ENCODE data around the gene PAQR5.
"Not testable (repeated sequence)": the region's sequence is repeated elsewhere in the genome, so short reads cannot be mapped to it uniquely, and the experiment has no call there.

The PAQR5 gene

DNA sequence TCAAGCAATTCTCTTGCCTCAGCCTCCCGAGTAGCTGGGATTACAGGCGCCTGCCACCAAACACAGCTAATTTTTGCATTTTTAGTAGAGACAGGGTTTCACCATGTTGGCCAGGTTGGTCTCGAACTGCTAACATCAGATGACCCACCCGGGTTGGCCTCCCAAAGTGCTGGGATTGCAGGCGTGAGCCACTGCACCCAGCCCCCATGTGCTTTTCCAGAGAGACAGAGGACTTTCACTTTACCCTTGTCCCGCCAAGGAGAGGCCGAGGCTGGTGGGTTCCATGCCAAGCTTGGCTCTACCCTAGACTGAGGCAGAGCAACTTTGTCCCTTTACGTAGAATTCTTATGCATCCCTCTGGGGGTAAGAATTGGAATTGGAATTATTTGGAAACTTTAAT, 2.4 kb downstream of the PAQR5 start:
- not testable (repeated sequence) for H3K4me3 Mint-ChIP-seq
- peaks cover 17% of the 10 kb centered on the region for H3K4me1 Mint-ChIP-seq (ENCODE audit: low read depth)

GRCh38 chr15:69302087-69302486, 3.4 kb downstream of the PAQR5 start:
- H3K4me3 Mint-ChIP-seq; H3K9me3 Mint-ChIP-seq; H3K27ac Mint-ChIP-seq; H3K36me3 Mint-ChIP-seq (ENCODE audit: low read depth); intact Hi-C loops (cut with micrococcal nuclease): not testable (repeated sequence)
- Mint-ChIP-seq H3K4me1 (ENCODE audit: low read depth) (peaks cover 23% of the 10 kb centered on the region), H3K27me3 (peaks cover 56% of the 10 kb centered on the region)

More for the DNA sequence above, 2.4 kb downstream of the PAQR5 start:
- H3K27ac Mint-ChIP-seq; H3K9me3 Mint-ChIP-seq; intact Hi-C loops (cut with micrococcal nuclease); H3K36me3 Mint-ChIP-seq (ENCODE audit: low read depth): not testable (repeated sequence)
- H3K27me3 Mint-ChIP-seq = peaks cover 66% of the 10 kb centered on the region

DNA sequence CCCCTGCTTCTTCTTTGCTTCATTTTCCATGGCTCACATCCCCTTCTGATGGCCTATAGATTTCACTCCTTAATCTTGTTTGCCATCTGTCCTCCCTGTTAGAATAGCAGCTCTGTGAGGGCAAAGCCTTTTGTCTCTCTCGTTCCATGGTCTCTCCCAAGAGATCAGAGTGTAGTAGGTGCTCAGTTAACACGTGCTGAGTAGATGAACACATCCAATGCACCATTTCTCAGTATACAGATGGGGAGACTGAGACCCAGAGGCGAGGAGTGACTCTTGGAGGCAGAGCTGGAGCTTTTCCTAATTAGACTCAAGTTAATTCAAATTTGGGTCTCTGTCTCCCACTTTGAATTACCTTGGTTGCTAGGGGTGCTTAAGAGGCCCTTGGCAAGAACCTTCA, 4.2 kb downstream of the PAQR5 start:
- Mint-ChIP-seq H3K27ac (no peak overlapping the region), H3K4me3 (no peak overlapping the region), H3K27me3 (peaks cover 47% of the 10 kb centered on the region), H3K4me1 (ENCODE audit: low read depth) (peaks cover 31% of the 10 kb centered on the region), H3K9me3 (no peaks in the 10 kb centered on the region), H3K36me3 (ENCODE audit: low read depth) (no peaks in the 10 kb centered on the region)
- intact Hi-C loops (cut with micrococcal nuclease) = no loop called here

DNA sequence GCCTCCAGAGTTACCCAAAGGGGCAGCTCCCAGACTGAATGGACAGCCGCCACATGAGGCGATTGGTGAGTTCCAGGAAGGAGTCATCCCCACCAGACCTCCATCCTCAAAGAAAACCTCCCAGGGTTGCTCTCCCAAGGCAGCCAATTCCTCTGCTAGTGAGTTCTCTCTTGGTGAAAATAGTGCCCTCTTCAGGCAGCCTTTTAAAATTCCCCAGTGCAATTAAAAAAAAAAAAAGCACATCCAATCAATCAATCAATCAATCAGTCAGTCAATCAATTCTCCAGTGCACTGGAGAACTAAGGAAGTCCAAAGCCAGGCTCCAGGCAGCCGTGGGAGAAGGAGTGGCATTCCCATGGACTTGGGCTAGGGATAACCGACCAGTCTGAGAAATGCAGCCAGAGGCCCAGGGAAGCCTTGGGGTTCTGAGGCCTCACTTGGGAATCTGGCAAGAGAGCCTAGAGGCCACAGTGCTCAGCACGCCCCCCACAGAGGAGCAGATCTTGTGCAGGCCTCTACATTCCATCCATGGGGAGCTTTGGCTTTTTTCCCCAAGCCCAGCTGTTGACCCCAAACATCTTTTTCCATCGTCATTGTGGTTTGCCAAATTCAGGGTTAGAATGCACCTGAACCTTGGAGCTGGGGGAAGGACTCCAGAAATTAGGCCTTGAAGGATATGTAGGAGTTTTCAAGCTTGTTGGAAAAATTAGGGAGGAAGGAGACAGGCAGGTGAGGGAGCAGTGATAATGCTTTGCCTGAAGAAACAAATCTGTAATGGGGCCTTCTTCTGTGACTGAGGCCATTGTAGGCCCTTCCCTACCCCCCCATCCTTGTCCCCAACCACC, 4.8 kb downstream of the PAQR5 start:
- H3K4me1 Mint-ChIP-seq (ENCODE audit: low read depth) = peaks cover 35% of the 10 kb centered on the region
- intact Hi-C loops (cut with micrococcal nuclease) = no loop called here
- no peaks in the 10 kb centered on the region for H3K9me3 Mint-ChIP-seq
- no peak overlapping the region for H3K4me3 Mint-ChIP-seq
- H3K27me3 Mint-ChIP-seq = peaks cover 42% of the 10 kb centered on the region
- H3K27ac Mint-ChIP-seq = no peak overlapping the region
- no peaks in the 10 kb centered on the region for H3K36me3 Mint-ChIP-seq (ENCODE audit: low read depth)

GRCh38 chr15:69304182-69304545, 5.5 kb downstream of the PAQR5 start:
- no peak overlapping the region for H3K4me3 Mint-ChIP-seq
- H3K9me3 Mint-ChIP-seq = no peaks in the 10 kb centered on the region
- H3K36me3 Mint-ChIP-seq (ENCODE audit: low read depth) = no peaks in the 10 kb centered on the region
- intact Hi-C loops (cut with micrococcal nuclease) = no loop called here
- H3K27ac Mint-ChIP-seq = no peak overlapping the region
- H3K27me3 Mint-ChIP-seq = peaks cover 45% of the 10 kb centered on the region
- H3K4me1 Mint-ChIP-seq (ENCODE audit: low read depth) = peaks cover 41% of the 10 kb centered on the region

DNA sequence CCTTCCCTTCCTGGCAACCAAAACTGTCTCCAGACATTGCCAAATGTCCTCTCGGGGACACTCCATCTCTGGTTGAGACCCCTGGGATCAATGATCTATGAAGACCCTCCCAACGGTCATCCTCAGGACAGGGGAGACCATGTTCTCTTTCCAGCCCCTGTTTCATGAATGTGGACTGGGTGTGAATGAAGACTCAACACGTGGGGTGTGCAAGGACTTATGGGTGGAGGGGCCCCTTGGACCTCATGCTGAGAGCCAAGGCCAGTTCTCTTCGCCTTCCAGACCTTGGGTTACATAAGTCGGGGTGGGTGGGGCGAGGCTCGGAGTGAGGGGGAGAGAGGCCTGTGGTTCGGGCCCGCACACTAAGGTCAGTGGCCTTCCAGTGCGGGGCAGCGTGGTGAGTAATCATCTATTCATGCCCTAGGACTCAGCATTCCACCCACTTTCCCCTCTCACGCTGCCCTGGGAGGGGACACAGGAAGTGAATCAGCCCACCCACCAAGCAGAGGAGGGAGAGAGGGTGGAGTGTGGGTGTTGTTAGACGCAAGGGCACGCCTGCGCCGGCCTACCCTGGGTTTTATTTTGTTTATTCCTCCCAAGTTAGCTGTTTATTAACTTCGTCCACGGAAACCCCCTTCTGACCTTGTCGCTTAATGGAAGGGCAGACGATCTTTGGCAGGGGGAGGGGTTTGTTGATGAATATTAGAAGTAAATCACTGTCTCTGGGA, 6.7 kb downstream of the PAQR5 start:
- no peaks in the 10 kb centered on the region for H3K36me3 Mint-ChIP-seq (ENCODE audit: low read depth)
- H3K4me1 Mint-ChIP-seq (ENCODE audit: low read depth) = peaks cover 36% of the 10 kb centered on the region
- peaks cover 34% of the 10 kb centered on the region for H3K27me3 Mint-ChIP-seq
- no peak overlapping the region for H3K27ac Mint-ChIP-seq
- no peak overlapping the region for H3K4me3 Mint-ChIP-seq
- H3K9me3 Mint-ChIP-seq = no peaks in the 10 kb centered on the region
- intact Hi-C loops (cut with micrococcal nuclease) = no loop called here

DNA sequence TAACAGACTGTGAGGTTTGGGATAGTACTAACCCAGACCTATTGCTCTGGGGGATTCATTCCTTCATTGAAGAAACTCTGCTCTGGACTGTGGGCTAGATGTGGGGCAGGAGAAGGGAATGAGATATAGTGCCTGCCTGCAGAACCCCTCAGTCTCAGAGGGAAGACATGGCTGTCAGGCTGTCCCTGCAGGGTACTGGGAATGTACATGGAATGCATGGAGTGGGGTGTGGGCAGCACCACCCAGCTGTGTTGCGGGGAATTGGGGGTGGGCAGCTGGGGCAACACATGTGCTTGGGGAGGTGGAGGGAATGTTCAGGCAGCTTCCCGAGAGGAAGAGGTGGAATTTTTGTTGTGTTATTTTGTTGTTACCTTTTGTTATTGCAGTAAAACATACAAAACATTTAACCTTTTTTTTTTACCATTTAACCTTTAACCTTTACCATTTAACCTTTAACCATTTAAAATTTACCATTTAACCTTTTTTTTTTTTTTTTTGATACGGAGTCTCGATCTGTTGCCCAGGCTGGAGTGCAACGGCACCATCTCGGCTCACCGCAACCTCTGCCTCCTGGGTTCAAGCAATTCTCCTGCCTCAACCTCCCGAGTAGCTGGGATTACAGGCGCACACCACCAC, 7.3 kb downstream of the PAQR5 start:
- peaks cover 36% of the 10 kb centered on the region for H3K4me1 Mint-ChIP-seq (ENCODE audit: low read depth)
- H3K36me3 Mint-ChIP-seq (ENCODE audit: low read depth) = no peaks in the 10 kb centered on the region
- no peaks in the 10 kb centered on the region for H3K9me3 Mint-ChIP-seq
- no peak overlapping the region for H3K4me3 Mint-ChIP-seq
- H3K27ac Mint-ChIP-seq = no peak overlapping the region
- intact Hi-C loops (cut with micrococcal nuclease) = no loop called here
- H3K27me3 Mint-ChIP-seq = peaks cover 29% of the 10 kb centered on the region

- intact Hi-C loops (cut with micrococcal nuclease) = no loop called here
- Mint-ChIP-seq H3K4me1 (ENCODE audit: low read depth) (peaks cover 44% of the 10 kb centered on the region), H3K36me3 (ENCODE audit: low read depth) (no peaks in the 10 kb centered on the region), H3K4me3 (no peak overlapping the region), H3K27ac (peak overlapping the region; percentile 20), H3K27me3 (peaks cover 16% of the 10 kb centered on the region), H3K9me3 (no peaks in the 10 kb centered on the region)
These were observed 9.2 kb downstream of the PAQR5 start for GRCh38 chr15:69307939-69308338.

DNA sequence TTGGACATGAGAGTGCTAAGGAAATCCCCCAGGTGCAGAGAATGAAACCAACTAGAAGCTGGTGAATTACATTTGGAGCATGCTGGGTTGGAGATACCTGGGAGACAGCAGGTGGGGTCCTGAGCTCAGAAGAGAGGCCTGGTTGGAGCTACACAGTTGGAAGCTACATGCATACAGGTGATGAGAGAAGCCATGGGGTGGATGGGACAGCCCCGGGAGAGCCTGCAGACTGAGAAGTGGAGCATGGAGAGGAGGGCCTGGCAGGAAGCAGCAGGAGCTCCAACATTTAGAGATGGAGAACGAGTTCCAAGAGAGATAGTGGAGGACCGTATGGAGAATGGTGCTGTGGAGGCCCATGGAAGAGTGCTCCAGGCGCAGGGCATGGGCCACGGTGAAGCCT, 10.2 kb downstream of the PAQR5 start:
- peaks cover 54% of the 10 kb centered on the region for H3K4me1 Mint-ChIP-seq (ENCODE audit: low read depth)
- intact Hi-C loops (cut with micrococcal nuclease) = no loop called here

DNA sequence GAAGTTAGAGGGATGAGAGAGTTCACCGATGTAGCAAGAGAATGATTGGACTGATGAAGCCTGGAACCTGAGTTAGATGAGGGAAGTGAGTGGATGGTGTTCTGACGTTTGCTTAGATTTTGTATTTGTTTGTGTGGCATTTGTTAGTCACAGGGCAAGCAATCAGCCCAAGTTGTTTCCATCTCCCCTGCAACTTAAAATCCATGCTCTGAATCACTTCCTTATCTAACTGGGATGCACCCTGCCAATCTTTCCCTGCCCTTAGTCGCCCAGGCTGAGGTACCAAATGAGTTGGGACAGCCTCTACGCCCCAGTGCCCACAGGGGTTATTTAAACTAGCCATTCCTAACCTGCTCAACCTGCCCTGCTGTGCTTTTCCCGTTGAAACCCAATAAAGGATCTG, 12.6 kb downstream of the PAQR5 start:
- H3K27me3 Mint-ChIP-seq = peaks cover 27% of the 10 kb centered on the region
- H3K4me1 Mint-ChIP-seq (ENCODE audit: low read depth) = peaks cover 60% of the 10 kb centered on the region
- intact Hi-C loops (cut with micrococcal nuclease) = no loop called here
- no peaks in the 10 kb centered on the region for H3K36me3 Mint-ChIP-seq (ENCODE audit: low read depth)
- no peak overlapping the region for H3K4me3 Mint-ChIP-seq
- no peak overlapping the region for H3K27ac Mint-ChIP-seq
- no peaks in the 10 kb centered on the region for H3K9me3 Mint-ChIP-seq

More for the DNA sequence above, 10.2 kb downstream of the PAQR5 start:
- Mint-ChIP-seq H3K9me3 (no peaks in the 10 kb centered on the region), H3K36me3 (ENCODE audit: low read depth) (no peaks in the 10 kb centered on the region), H3K27ac (no peak overlapping the region), H3K4me3 (no peak overlapping the region), H3K27me3 (peaks cover 16% of the 10 kb centered on the region)

DNA sequence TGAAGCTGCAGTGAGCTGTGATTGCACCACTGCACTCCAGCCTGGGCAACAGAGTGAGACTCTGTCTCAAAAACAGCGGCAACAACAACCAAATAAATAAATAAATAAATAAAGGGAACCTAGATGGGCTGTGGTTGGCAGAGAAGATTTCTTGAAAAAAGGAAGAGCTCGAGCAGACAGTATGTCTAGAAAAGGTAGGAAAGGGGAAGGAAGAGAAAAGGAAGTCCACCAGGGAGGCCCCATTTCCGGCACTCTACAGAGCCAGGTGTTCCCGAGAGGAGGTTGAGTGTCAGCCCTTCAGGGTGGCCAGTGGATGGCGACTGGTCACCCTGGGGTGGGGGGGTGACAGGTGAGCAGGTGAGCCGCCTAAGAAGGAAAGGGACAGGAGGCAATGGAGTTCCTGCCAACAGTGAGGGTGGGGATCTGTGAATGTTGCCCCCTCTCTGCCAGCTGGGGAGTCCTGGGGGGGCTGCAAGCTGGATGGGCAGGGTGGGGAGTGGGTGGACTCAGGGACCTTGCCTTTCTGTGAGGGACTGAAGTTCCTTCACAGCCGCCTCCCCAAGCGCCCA, 14.8 kb downstream of the PAQR5 start:
- no peak overlapping the region for H3K4me3 Mint-ChIP-seq
- no peaks in the 10 kb centered on the region for H3K9me3 Mint-ChIP-seq
- H3K27ac Mint-ChIP-seq = no peak overlapping the region
- no peaks in the 10 kb centered on the region for H3K36me3 Mint-ChIP-seq (ENCODE audit: low read depth)
- intact Hi-C loops (cut with micrococcal nuclease) = no loop called here
- H3K27me3 Mint-ChIP-seq = peaks cover 36% of the 10 kb centered on the region
- peaks cover 44% of the 10 kb centered on the region for H3K4me1 Mint-ChIP-seq (ENCODE audit: low read depth)

- intact Hi-C loops (cut with micrococcal nuclease) = no loop called here
- no peaks in the 10 kb centered on the region for H3K36me3 Mint-ChIP-seq (ENCODE audit: low read depth)
- no peak overlapping the region for H3K27ac Mint-ChIP-seq
- H3K9me3 Mint-ChIP-seq = no peaks in the 10 kb centered on the region
- peaks cover 31% of the 10 kb centered on the region for H3K27me3 Mint-ChIP-seq
- peaks cover 39% of the 10 kb centered on the region for H3K4me1 Mint-ChIP-seq (ENCODE audit: low read depth)
- no peak overlapping the region for H3K4me3 Mint-ChIP-seq
These were observed 15.4 kb downstream of the PAQR5 start for GRCh38 chr15:69314131-69314530.

- H3K4me1 Mint-ChIP-seq (ENCODE audit: low read depth) = peaks cover 42% of the 10 kb centered on the region
- peaks cover 31% of the 10 kb centered on the region for H3K27me3 Mint-ChIP-seq
- no peaks in the 10 kb centered on the region for H3K9me3 Mint-ChIP-seq
- H3K36me3 Mint-ChIP-seq (ENCODE audit: low read depth) = no peaks in the 10 kb centered on the region
- intact Hi-C loops (cut with micrococcal nuclease) = no loop called here
- no peak overlapping the region for H3K27ac Mint-ChIP-seq
- H3K4me3 Mint-ChIP-seq = no peak overlapping the region
These were observed 16.0 kb downstream of the PAQR5 start for GRCh38 chr15:69314736-69315135.
